HG03378 (cell line): ENCODE data around the gene FBXL15.

ENCODE experiments used
- ATAC-seq: cut with Tn5 transposase; IDR thresholded peaks from one replicate; pipeline ENCODE4 v1.9.1; 2021; ENCODE audit warnings: mild to moderate bottlenecking, moderate library complexity; ENCODE audit not compliant: unreplicated experiment

FBXL15 gene

GRCh38 chr10:102409604-102410428, 10.8 kb upstream of the FBXL15 start:
- no peak for ATAC-seq

- ATAC-seq: no peak
These were observed 10.1 kb upstream of the FBXL15 start for GRCh38 chr10:102410429-102411073.

GRCh38 chr10:102411341-102412255, 9.0 kb upstream of the FBXL15 start:
- no peak for ATAC-seq

- ATAC-seq: no peak
These were observed 8.3 kb upstream of the FBXL15 start for GRCh38 chr10:102412293-102412692.

- ATAC-seq: no peak
These were observed 7.5 kb upstream of the FBXL15 start for GRCh38 chr10:102413053-102413705.

- ATAC-seq: no peak
These were observed 6.7 kb upstream of the FBXL15 start for GRCh38 chr10:102413806-102414561.

GRCh38 chr10:102414749-102415148, 5.9 kb upstream of the FBXL15 start:
- ATAC-seq: no peak

GRCh38 chr10:102416283-102416682, 4.4 kb upstream of the FBXL15 start:
- no peak for ATAC-seq

GRCh38 chr10:102416695-102417094, 3.9 kb upstream of the FBXL15 start:
- ATAC-seq: no peak

- no peak for ATAC-seq
These were observed 1.9 kb upstream of the FBXL15 start, which contains the start of gene PSD for GRCh38 chr10:102418622-102419268. Gene PSD, minus strand, starts transcription at chr10:102418785. Its CDS starts 1,747 bp downstream, at chr10:102417038.

- ATAC-seq: no peak
These were observed 1.1 kb upstream of the FBXL15 start for GRCh38 chr10:102419269-102420180.

GRCh38 chr10:102420181-102420713, 389 bp upstream of the FBXL15 start:
- no peak for ATAC-seq

GRCh38 chr10:102421507-102421756, 796 bp downstream of the FBXL15 start:
- no peak for ATAC-seq

- no peak for ATAC-seq
These were observed 1.3 kb downstream of the FBXL15 start for GRCh38 chr10:102421757-102422512.

- no peak for ATAC-seq
These were observed 2.0 kb downstream of the FBXL15 start for GRCh38 chr10:102422545-102423129.

GRCh38 chr10:102423372-102423968, 2.8 kb downstream of the FBXL15 start:
- ATAC-seq: no peak

- ATAC-seq: no peak
These were observed 3.5 kb downstream of the FBXL15 start for GRCh38 chr10:102424145-102424544.
